ENCODE results near the gene NDP. TPM values are rescaled to one million over a fixed set of nuclear protein-coding genes. Genes with fewer than 3 reads are reported as not detected.

Gene NDP
- total RNA-seq, 6 experiments from 2014 or later, result not detected

- DNase-seq (no peak), ATAC-seq (no peak)
- no peak overlapping the region for H3K27ac ChIP-seq
- no peaks in the 10 kb centered on the region for H3K9me3 ChIP-seq
- H3K4me1 ChIP-seq, result no peaks in the 10 kb centered on the region
- 73% methylated on average over 2 of the region's 2 CpGs for WGBS (ENCODE audit: insufficient coverage, low coverage, low lambda C conversion rate, missing lambda C conversion rate)
- no peak overlapping the region for H3K4me3 ChIP-seq
- TF ChIP-seq CTCF (IDR thresholded peaks at IDR 0.05) (no peak), POLR2A (IDR thresholded peaks at IDR 0.05) (no peak)
- intact Hi-C loops (cut with DNase I), result no loop called here
- H3K36me3 ChIP-seq, result no peaks in the 10 kb centered on the region
- H3K27me3 ChIP-seq, result no peaks in the 10 kb centered on the region
These were observed 23.3 kb upstream of the NDP start for GRCh38 chrX:43996491-43996890.

GRCh38 chrX:43986083-43986482 is 12.9 kb upstream of the NDP start:
- no peaks in the 10 kb centered on the region for H3K36me3 ChIP-seq
- intact Hi-C loops (cut with DNase I), result no loop called here
- ATAC-seq (no peak), DNase-seq (no peak)
- 44% methylated on average over 5 of the region's 5 CpGs for WGBS (ENCODE audit: insufficient coverage, low coverage, low lambda C conversion rate, missing lambda C conversion rate)
- H3K27me3 ChIP-seq, result no peaks in the 10 kb centered on the region
- H3K27ac ChIP-seq, result no peak overlapping the region
- H3K4me3 ChIP-seq, result no peak overlapping the region
- no peaks in the 10 kb centered on the region for H3K4me1 ChIP-seq
- H3K9me3 ChIP-seq, result no peaks in the 10 kb centered on the region
- TF ChIP-seq CTCF (IDR thresholded peaks at IDR 0.05) (no peak), POLR2A (IDR thresholded peaks at IDR 0.05) (no peak)

- no peak for ATAC-seq
These were observed 12.3 kb upstream of the NDP start for GRCh38 chrX:43985511-43985910.

GRCh38 chrX:43978226-43978625 is 5.0 kb upstream of the NDP start:
- no peak overlapping the region for H3K4me3 ChIP-seq
- TF ChIP-seq POLR2A (IDR thresholded peaks at IDR 0.05) (no peak), CTCF (IDR thresholded peaks at IDR 0.05) (no peak)
- no peak overlapping the region for H3K27ac ChIP-seq
- H3K36me3 ChIP-seq, result no peaks in the 10 kb centered on the region
- H3K4me1 ChIP-seq, result peaks cover 0 to 4% (median 0%) of the 10 kb centered on the region in 4 donors
- DNase-seq, result no peak
- no peak for ATAC-seq
- WGBS (ENCODE audit: insufficient coverage, low coverage, low lambda C conversion rate, missing lambda C conversion rate), result 53% methylated on average over 3 of the region's 3 CpGs
- H3K9me3 ChIP-seq, result no peaks in the 10 kb centered on the region
- intact Hi-C loops (cut with DNase I), result no loop called here
- H3K27me3 ChIP-seq, result peaks cover 0 to 9% of the 10 kb centered on the region in 2 donors

More at GRCh38 chrX:43985511-43985910, 12.3 kb upstream of the NDP start:
- H3K9me3 ChIP-seq, result no peaks in the 10 kb centered on the region
- no peak overlapping the region for H3K4me3 ChIP-seq
- TF ChIP-seq CTCF (IDR thresholded peaks at IDR 0.05) (no peak), POLR2A (IDR thresholded peaks at IDR 0.05) (no peak)
- no peak for DNase-seq
- H3K27me3 ChIP-seq, result no peaks in the 10 kb centered on the region
- no peaks in the 10 kb centered on the region for H3K36me3 ChIP-seq
- intact Hi-C loops (cut with DNase I), result no loop called here
- H3K27ac ChIP-seq, result no peak overlapping the region
- 70% methylated on average over 2 of the region's 2 CpGs for WGBS (ENCODE audit: insufficient coverage, low coverage, low lambda C conversion rate, missing lambda C conversion rate)
- H3K4me1 ChIP-seq, result no peaks in the 10 kb centered on the region

GRCh38 chrX:43976205-43976604 is 3.0 kb upstream of the NDP start:
- no peaks in the 10 kb centered on the region for H3K9me3 ChIP-seq
- H3K27me3 ChIP-seq, result peaks cover 0 to 15% of the 10 kb centered on the region in 2 donors
- no peak overlapping the region for H3K27ac ChIP-seq
- H3K4me3 ChIP-seq, result no peak overlapping the region
- DNase-seq (no peak), ATAC-seq (no peak)
- intact Hi-C loops (cut with DNase I), result no loop called here
- no peaks in the 10 kb centered on the region for H3K36me3 ChIP-seq
- TF ChIP-seq POLR2A (IDR thresholded peaks at IDR 0.05) (no peak), CTCF (IDR thresholded peaks at IDR 0.05) (no peak)
- peaks cover 0 to 4% (median 0%) of the 10 kb centered on the region in 4 donors for H3K4me1 ChIP-seq

All from right lobe of liver (tissue), 6 donors.